Astrocyte (in vitro differentiated cells and primary cell): ENCODE measurements around the gene MGAT5. TPM values are rescaled to one million over a fixed set of nuclear protein-coding genes. Genes with fewer than 3 reads are reported as not detected.

ENCODE experiments used
- DNase-seq: peaks from one replicate; pipeline ENCODE4 v3.0.0-alpha.2; 2010; ENCODE audit warnings: low read depth
- FAIRE-seq: peaks from 2 replicates; lab custom pipeline; 2011; peaks lifted over from hg19 to GRCh38; lab: Jason Lieb, UNC
- H2AFZ ChIP-seq: 2 replicates; pipeline ENCODE4 v1.6.0; 2012; ENCODE audit warnings: low read depth, low read length, inconsistent platforms
- H3K27ac ChIP-seq: 2 replicates; pipeline ENCODE4 v1.5.1; 2011; ENCODE audit warnings: low read depth, low read length, inconsistent platforms
- H3K27me3 ChIP-seq: 2 replicates; pipeline ENCODE4 v1.6.0; 2011; ENCODE audit warnings: low read length, inconsistent platforms; ENCODE audit not compliant: insufficient read depth
- H3K36me3 ChIP-seq: 2 replicates; pipeline ENCODE4 v1.5.1; 2011; ENCODE audit warnings: low read length, inconsistent platforms; ENCODE audit not compliant: insufficient read depth
- H3K4me1 ChIP-seq: 2 replicates; pipeline ENCODE4 v1.5.1; 2011; ENCODE audit warnings: low read length, inconsistent platforms; ENCODE audit not compliant: insufficient read depth
- H3K4me2 ChIP-seq: 2 replicates; pipeline ENCODE4 v1.6.0; 2012; ENCODE audit warnings: low read length, inconsistent platforms
- H3K4me3 ChIP-seq: 2 replicates; pipeline ENCODE4 v1.5.1; 2011; ENCODE audit warnings: low read depth, mild to moderate bottlenecking, low read length, inconsistent platforms; ENCODE audit not compliant: insufficient read depth
- H3K79me2 ChIP-seq: 2 replicates; pipeline ENCODE4 v1.6.0; 2012; ENCODE audit warnings: mild to moderate bottlenecking, low read length, inconsistent platforms; ENCODE audit not compliant: insufficient read depth
- H3K9ac ChIP-seq: 2 replicates; pipeline ENCODE4 v1.6.0; 2012; ENCODE audit warnings: mild to moderate bottlenecking, low read length, inconsistent platforms
- H3K9me3 ChIP-seq: 2 replicates; pipeline ENCODE4 v1.5.1; 2012; ENCODE audit warnings: low read depth, mild to moderate bottlenecking, low read length, inconsistent platforms; ENCODE audit not compliant: insufficient read depth
- H4K20me1 ChIP-seq: 2 replicates; pipeline ENCODE4 v1.6.0; 2012; ENCODE audit warnings: low read length, inconsistent platforms; ENCODE audit not compliant: insufficient read depth
- H3K27ac Mint-ChIP-seq: one replicate; pipeline ENCODE4 v1.8.0; 2021; ENCODE audit warnings: mild to moderate bottlenecking, mixed read lengths; ENCODE audit not compliant: unreplicated experiment
- H3K27me3 Mint-ChIP-seq: one replicate; pipeline ENCODE4 v1.8.0; 2021; ENCODE audit warnings: low read depth, mixed read lengths; ENCODE audit not compliant: unreplicated experiment
- H3K36me3 Mint-ChIP-seq: one replicate; pipeline ENCODE4 v1.8.0; 2021; ENCODE audit warnings: low read depth, mixed read lengths; ENCODE audit not compliant: unreplicated experiment
- H3K4me1 Mint-ChIP-seq: one replicate; pipeline ENCODE4 v1.8.0; 2021; ENCODE audit warnings: low read depth, mixed read lengths; ENCODE audit not compliant: unreplicated experiment
- H3K4me3 Mint-ChIP-seq: one replicate; pipeline ENCODE4 v1.8.0; 2021; ENCODE audit warnings: mild to moderate bottlenecking, moderate library complexity, mixed read lengths; ENCODE audit not compliant: unreplicated experiment
- H3K9me3 Mint-ChIP-seq: one replicate; pipeline ENCODE4 v1.8.0; 2021; ENCODE audit warnings: mild to moderate bottlenecking, mixed read lengths; ENCODE audit not compliant: unreplicated experiment
- CTCF ChIP-seq: IDR thresholded peaks from 2 replicates; pipeline ENCODE4 v1.5.1; 2011; ENCODE audit warnings: low read depth, mild to moderate bottlenecking, inconsistent platforms, low read length, moderate library complexity; ENCODE audit not compliant: insufficient read depth
- EZH2 ChIP-seq: IDR thresholded peaks from 2 replicates; pipeline ENCODE4 v1.6.1; 2012; ENCODE audit warnings: mild to moderate bottlenecking, low read length, inconsistent platforms; ENCODE audit not compliant: insufficient read depth
- total RNA-seq: library from RNA; stranded (reverse); gene quantifications from 2 replicates; pipeline ENCODE4 v1.2.1, GENCODE V29; 2021

MGAT5 gene
- total RNA-seq, 1 donor from 2014 or later = 80.2 TPM

GRCh38 chr2:134453476-134453875 lies 199.6 kb downstream of the MGAT5 start:
- no peaks in the 10 kb centered on the region for H3K9me3 ChIP-seq
- Mint-ChIP-seq H3K4me1 (peaks cover 2% of the 10 kb centered on the region), H3K27ac (no peak overlapping the region), H3K9me3 (no peaks in the 10 kb centered on the region), H3K36me3 (peaks cover 7% of the 10 kb centered on the region), H3K4me3 (no peak overlapping the region), H3K27me3 (no peaks in the 10 kb centered on the region)
- no peaks in the 10 kb centered on the region for H3K79me2 ChIP-seq
- no peaks in the 10 kb centered on the region for H4K20me1 ChIP-seq
- no peaks in the 10 kb centered on the region for H3K27me3 ChIP-seq
- TF ChIP-seq EZH2 (no peak), CTCF (no peak)
- no peak overlapping the region for H2AFZ ChIP-seq
- no peak for DNase-seq
- H3K27ac ChIP-seq = no peak overlapping the region
- H3K9ac ChIP-seq = no peak overlapping the region
- no peak overlapping the region for H3K4me2 ChIP-seq
- no peak overlapping the region for H3K4me3 ChIP-seq
- no peaks in the 10 kb centered on the region for H3K4me1 ChIP-seq
- FAIRE-seq = no peak
- no peaks in the 10 kb centered on the region for H3K36me3 ChIP-seq

- H3K27me3 Mint-ChIP-seq = no peaks in the 10 kb centered on the region
- Histone ChIP-seq H3K4me2 (no peak overlapping the region), H3K36me3 (no peaks in the 10 kb centered on the region), H3K4me1 (no peaks in the 10 kb centered on the region), H3K4me3 (no peak overlapping the region), H3K79me2 (no peaks in the 10 kb centered on the region), H4K20me1 (no peaks in the 10 kb centered on the region), H3K9me3 (no peaks in the 10 kb centered on the region), H3K27me3 (no peaks in the 10 kb centered on the region), H3K27ac (no peak overlapping the region), H2AFZ (no peak overlapping the region), H3K9ac (no peak overlapping the region)
- H3K27ac Mint-ChIP-seq = no peak overlapping the region
- FAIRE-seq (no peak), DNase-seq (no peak)
- H3K4me3 Mint-ChIP-seq = no peak overlapping the region
- no peak for TF ChIP-seq CTCF
- no peak for TF ChIP-seq EZH2
- no peaks in the 10 kb centered on the region for H3K9me3 Mint-ChIP-seq
- H3K36me3 Mint-ChIP-seq = peaks cover 7% of the 10 kb centered on the region
- H3K4me1 Mint-ChIP-seq = peaks cover 2% of the 10 kb centered on the region
These were observed 200.1 kb downstream of the MGAT5 start for GRCh38 chr2:134453973-134454372.

GRCh38 chr2:134454426-134454825 lies 200.6 kb downstream of the MGAT5 start:
- H3K36me3 ChIP-seq = no peaks in the 10 kb centered on the region
- no peak overlapping the region for H3K4me2 ChIP-seq
- no peak overlapping the region for H2AFZ ChIP-seq
- H3K9me3 ChIP-seq = no peaks in the 10 kb centered on the region
- FAIRE-seq = no peak
- H3K27me3 Mint-ChIP-seq = no peaks in the 10 kb centered on the region
- no peak overlapping the region for H3K4me3 Mint-ChIP-seq
- TF ChIP-seq CTCF (no peak), EZH2 (no peak)
- DNase-seq = no peak
- no peak overlapping the region for H3K27ac ChIP-seq
- peaks cover 7% of the 10 kb centered on the region for H3K36me3 Mint-ChIP-seq
- H4K20me1 ChIP-seq = no peaks in the 10 kb centered on the region
- no peaks in the 10 kb centered on the region for H3K4me1 ChIP-seq
- no peak overlapping the region for H3K27ac Mint-ChIP-seq
- no peaks in the 10 kb centered on the region for H3K27me3 ChIP-seq
- H3K9me3 Mint-ChIP-seq = no peaks in the 10 kb centered on the region
- H3K9ac ChIP-seq = no peak overlapping the region
- no peak overlapping the region for H3K4me3 ChIP-seq
- peaks cover 2% of the 10 kb centered on the region for H3K4me1 Mint-ChIP-seq
- no peaks in the 10 kb centered on the region for H3K79me2 ChIP-seq
